Natural killer cell (primary cell): Measurements from ENCODE around the gene NAPEPLD. TPM values are rescaled to one million over a fixed set of nuclear protein-coding genes. Genes with fewer than 3 reads are reported as not detected.
A peak's percentile ranks its signal among the peaks of the same experiment; 100 is the strongest.
"Not testable (repeated sequence)": the region's sequence is repeated elsewhere in the genome, so short reads cannot be mapped to it uniquely, and the experiment has no call there.

Source experiments
- ATAC-seq, 3 donors: fragments of 150-1000 bp in 2 of 3; fragments of 200-7000 bp in 1 of 3; cut with Tn5 transposase; 1 replicate in 1 of 3; 2 replicates in 2 of 3; pipeline ENCODE4 v1.10.0; 2021; ENCODE audit warnings: mild to moderate bottlenecking in 2 of 3, moderate library complexity in 2 of 3
- DNase-seq, 2 donors: peaks; one replicate each; pipeline versions ENCODE4 v3.0.0 to v3.0.0-alpha.2; 2013 to 2021; ENCODE audit warnings: mixed read lengths in 1 of 2
- H3K27ac ChIP-seq: one replicate; pipeline ENCODE4 v1.5.1; 2013; ENCODE audit warnings: mild to moderate bottlenecking, low read length
- H3K27me3 ChIP-seq: one replicate; pipeline ENCODE4 v1.6.1; 2013; ENCODE audit warnings: low read length; ENCODE audit not compliant: control insufficient read depth, insufficient read depth
- H3K36me3 ChIP-seq: one replicate; pipeline ENCODE4 v1.6.1; 2013; ENCODE audit warnings: low read length; ENCODE audit not compliant: control insufficient read depth, insufficient read depth
- H3K4me1 ChIP-seq: one replicate; pipeline ENCODE4 v1.6.1; 2013; ENCODE audit warnings: low read length; ENCODE audit not compliant: control insufficient read depth, insufficient read depth
- H3K4me3 ChIP-seq: one replicate; pipeline ENCODE4 v1.5.1; 2013; ENCODE audit warnings: low read length
- H3K9me3 ChIP-seq: one replicate; pipeline ENCODE4 v1.6.1; 2013; ENCODE audit warnings: low read length; ENCODE audit not compliant: control insufficient read depth, insufficient read depth
- H3K27ac Mint-ChIP-seq, 2 donors: one replicate each; pipeline ENCODE4 v1.8.0; 2022; ENCODE audit warnings: mild to moderate bottlenecking in 2 of 2, mixed read lengths in 2 of 2, moderate library complexity in 1 of 2
- H3K27me3 Mint-ChIP-seq, 2 donors: one replicate each; pipeline ENCODE4 v1.8.0; 2022; ENCODE audit warnings: low read depth in 2 of 2, mixed read lengths in 2 of 2
- H3K36me3 Mint-ChIP-seq: one replicate; pipeline ENCODE4 v1.8.0; 2022; ENCODE audit warnings: mixed read lengths
- H3K4me1 Mint-ChIP-seq, 2 donors: one replicate each; pipeline ENCODE4 v1.8.0; 2022; ENCODE audit warnings: mixed read lengths in 2 of 2
- H3K4me3 Mint-ChIP-seq: one replicate; pipeline ENCODE4 v1.8.0; 2022; ENCODE audit warnings: mild to moderate bottlenecking, moderate library complexity, mixed read lengths
- H3K9me3 Mint-ChIP-seq, 2 donors: one replicate each; pipeline ENCODE4 v1.8.0; 2022; ENCODE audit warnings: mixed read lengths in 2 of 2
- WGBS: methylation state at CpG from one replicate; pipeline ENCODE4 v1.1.7; 2013; ENCODE audit warnings: missing lambda C conversion rate; ENCODE audit not compliant: insufficient coverage; 5-methylcytosine and 5-hydroxymethylcytosine counted together
- intact Hi-C: fragments of 100-400 bp; cut with micrococcal nuclease; formaldehyde crosslinking; loops from one replicate; pipeline ENCODE4 v1.14.2; 2022
- total RNA-seq, 4 donors: library from RNA; stranded (reverse); fragments of 120-200 nt in 1 of 4; gene quantifications; one replicate each; pipeline versions ENCODE4 v1.2.3 to v1.2.4, GENCODE V29; 2013 to 2022
- TF ChIP-seq, protein P1 (sequence below): fragments of 200-600 bp; IDR thresholded peaks from one replicate; pipeline ENCODE4 v1.8.0; 2022; ENCODE audit warnings: antibody characterized with exemption

Gene NAPEPLD
- total RNA-seq, 3 donors from 2014 or later (not counting 1 experiment from before 2014, with no cell fraction given), result 5.3 to 6.7 (median 5.9) TPM

DNA sequence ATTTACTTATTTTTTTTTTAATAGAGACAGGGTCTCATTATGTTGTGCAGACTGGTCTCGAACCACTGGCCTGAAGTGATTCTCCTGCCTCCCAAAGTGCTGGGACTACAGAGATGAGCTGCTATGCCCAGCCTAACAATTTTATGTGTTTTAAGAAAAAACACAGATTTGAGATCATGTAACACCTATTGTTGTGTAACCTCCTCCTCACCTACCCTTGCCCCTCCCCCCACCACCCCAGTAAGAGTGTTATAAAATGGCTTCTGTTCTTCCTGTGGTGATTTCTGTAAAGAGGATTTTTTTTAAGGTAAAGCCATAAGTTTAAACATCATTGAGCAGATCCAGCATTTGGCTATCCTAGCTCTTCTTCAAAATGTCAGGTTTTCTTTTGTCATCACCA, 66.4 kb downstream of the NAPEPLD start:
- Histone ChIP-seq H3K27ac (no peak overlapping the region), H3K36me3 (peaks cover 25% of the 10 kb centered on the region), H3K27me3 (no peaks in the 10 kb centered on the region), H3K4me1 (no peaks in the 10 kb centered on the region), H3K9me3 (no peaks in the 10 kb centered on the region), H3K4me3 (no peak overlapping the region)
- no peak overlapping the region for H3K27ac Mint-ChIP-seq
- ATAC-seq, result no peak
- intact Hi-C loops, result no loop called here
- 88% methylated on average over 1 of the region's 1 CpG for whole genome bisulfite sequencing
- TF ChIP-seq, protein P1, sequence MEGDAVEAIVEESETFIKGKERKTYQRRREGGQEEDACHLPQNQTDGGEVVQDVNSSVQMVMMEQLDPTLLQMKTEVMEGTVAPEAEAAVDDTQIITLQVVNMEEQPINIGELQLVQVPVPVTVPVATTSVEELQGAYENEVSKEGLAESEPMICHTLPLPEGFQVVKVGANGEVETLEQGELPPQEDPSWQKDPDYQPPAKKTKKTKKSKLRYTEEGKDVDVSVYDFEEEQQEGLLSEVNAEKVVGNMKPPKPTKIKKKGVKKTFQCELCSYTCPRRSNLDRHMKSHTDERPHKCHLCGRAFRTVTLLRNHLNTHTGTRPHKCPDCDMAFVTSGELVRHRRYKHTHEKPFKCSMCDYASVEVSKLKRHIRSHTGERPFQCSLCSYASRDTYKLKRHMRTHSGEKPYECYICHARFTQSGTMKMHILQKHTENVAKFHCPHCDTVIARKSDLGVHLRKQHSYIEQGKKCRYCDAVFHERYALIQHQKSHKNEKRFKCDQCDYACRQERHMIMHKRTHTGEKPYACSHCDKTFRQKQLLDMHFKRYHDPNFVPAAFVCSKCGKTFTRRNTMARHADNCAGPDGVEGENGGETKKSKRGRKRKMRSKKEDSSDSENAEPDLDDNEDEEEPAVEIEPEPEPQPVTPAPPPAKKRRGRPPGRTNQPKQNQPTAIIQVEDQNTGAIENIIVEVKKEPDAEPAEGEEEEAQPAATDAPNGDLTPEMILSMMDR, result no peak
- DNase-seq, result no peak
- H3K27me3 Mint-ChIP-seq, result no peaks in the 10 kb centered on the region
- H3K9me3 Mint-ChIP-seq, result no peaks in the 10 kb centered on the region
- peaks cover 17 to 23% of the 10 kb centered on the region in 2 donors for H3K4me1 Mint-ChIP-seq
- no peaks in the 10 kb centered on the region for H3K36me3 Mint-ChIP-seq
- no peak overlapping the region for H3K4me3 Mint-ChIP-seq

DNA sequence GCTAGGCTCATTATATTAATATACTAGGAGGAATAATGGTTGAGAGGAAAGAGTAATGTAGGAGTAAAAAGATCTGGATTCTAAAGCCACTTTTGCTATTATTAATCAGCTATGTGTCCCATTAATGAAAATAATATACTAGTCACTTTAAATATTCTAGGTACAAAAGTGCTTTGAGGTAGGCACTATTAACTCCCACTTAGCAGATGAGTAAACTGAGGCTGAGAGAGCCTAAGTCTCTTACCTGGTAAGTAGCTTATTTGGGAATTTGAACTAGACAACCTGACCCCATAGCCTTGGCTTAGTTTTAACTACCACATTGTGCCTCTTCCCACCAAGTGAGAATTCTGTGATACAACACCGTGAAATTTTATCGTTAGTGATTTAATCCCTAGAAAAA, 68.0 kb downstream of the NAPEPLD start:
- no peaks in the 10 kb centered on the region for H3K27me3 Mint-ChIP-seq
- H3K36me3 Mint-ChIP-seq, result no peaks in the 10 kb centered on the region
- ATAC-seq (no peak), DNase-seq (no peak)
- Histone ChIP-seq H3K4me3 (no peak overlapping the region), H3K36me3 (peaks cover 16% of the 10 kb centered on the region), H3K4me1 (no peaks in the 10 kb centered on the region), H3K27me3 (no peaks in the 10 kb centered on the region), H3K9me3 (no peaks in the 10 kb centered on the region), H3K27ac (no peak overlapping the region)
- intact Hi-C loops, result no loop called here
- TF ChIP-seq, protein P1, result no peak
- no peaks in the 10 kb centered on the region for H3K9me3 Mint-ChIP-seq
- H3K27ac Mint-ChIP-seq, result no peak overlapping the region
- H3K4me1 Mint-ChIP-seq, result peaks cover 20 to 28% of the 10 kb centered on the region in 2 donors
- WGBS, result no CpG with 5 or more reads among the region's 2 CpGs
- H3K4me3 Mint-ChIP-seq, result no peak overlapping the region

DNA sequence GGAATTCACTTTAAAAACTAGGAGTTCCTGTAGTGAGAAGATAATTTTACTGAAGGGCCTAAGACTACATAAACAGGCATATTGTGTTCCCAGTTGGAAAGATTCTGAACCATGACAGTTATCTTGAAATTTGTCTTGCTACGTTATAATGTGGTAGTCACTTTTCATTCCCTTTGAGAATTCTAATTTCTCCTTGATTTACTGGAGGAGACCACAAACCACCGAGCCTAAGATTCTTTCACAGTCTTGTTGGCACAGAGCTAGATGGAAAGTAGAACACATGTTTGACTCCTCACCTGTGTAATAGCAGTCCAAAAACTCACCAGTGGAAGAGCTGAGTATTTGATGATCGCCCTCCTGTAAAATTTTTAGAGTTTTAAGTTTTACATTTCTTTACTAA, 69.1 kb downstream of the NAPEPLD start:
- Mint-ChIP-seq H3K9me3 (no peaks in the 10 kb centered on the region), H3K27me3 (no peaks in the 10 kb centered on the region), H3K36me3 (no peaks in the 10 kb centered on the region), H3K27ac (no peak overlapping the region), H3K4me3 (no peak overlapping the region), H3K4me1 (peaks cover 26 to 35% of the 10 kb centered on the region in 2 donors)
- intact Hi-C loops, result no loop called here
- Histone ChIP-seq H3K27me3 (no peaks in the 10 kb centered on the region), H3K4me3 (no peak overlapping the region), H3K27ac (no peak overlapping the region), H3K4me1 (peaks cover 6% of the 10 kb centered on the region), H3K36me3 (peaks cover 12% of the 10 kb centered on the region), H3K9me3 (no peaks in the 10 kb centered on the region)
- TF ChIP-seq, protein P1, result no peak
- ATAC-seq (no peak), DNase-seq (no peak)
- WGBS, result 62% methylated on average over 2 of the region's 3 CpGs

DNA sequence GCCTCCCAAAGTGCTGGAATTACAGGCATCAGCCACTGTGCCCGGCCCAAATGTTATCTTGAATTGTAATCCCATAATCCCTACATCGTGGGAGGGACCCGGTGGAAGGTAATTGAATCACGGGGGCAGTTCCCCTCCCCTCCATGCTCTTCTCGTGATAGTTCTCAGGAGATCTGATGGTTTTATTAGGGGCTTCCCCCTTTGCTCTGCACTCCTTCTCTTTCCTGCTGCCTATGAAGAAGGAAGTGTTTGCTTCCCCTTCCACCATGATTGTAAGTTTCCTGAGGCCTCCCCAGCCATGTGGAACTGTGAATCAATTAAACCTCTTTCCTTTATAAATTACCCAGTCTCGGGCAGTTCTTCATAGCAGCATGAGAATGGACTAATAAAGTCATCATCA, 70.7 kb downstream of the NAPEPLD start:
- peaks cover 32 to 44% of the 10 kb centered on the region in 2 donors for H3K4me1 Mint-ChIP-seq
- ATAC-seq, H3K27ac Mint-ChIP-seq, H3K9me3 ChIP-seq, H3K27me3 Mint-ChIP-seq, H3K27ac ChIP-seq, H3K27me3 ChIP-seq, H3K9me3 Mint-ChIP-seq, H3K36me3 ChIP-seq, H3K36me3 Mint-ChIP-seq, DNase-seq, H3K4me3 ChIP-seq, intact Hi-C loops: not testable (repeated sequence)
- WGBS, result 81% methylated on average over 5 of the region's 6 CpGs
- H3K4me1 ChIP-seq, result peaks cover 13% of the 10 kb centered on the region
- H3K4me3 Mint-ChIP-seq, result peak overlapping the region; percentile 4
